HL-60 (cell line): ENCODE data around the gene TMEM163.

Experiments used
- POLR2AphosphoS5 ChIP-seq: IDR thresholded peaks from 2 replicates; pipeline ENCODE4 v1.6.1; 2012; ENCODE audit warnings: low read depth
- TF ChIP-seq, protein P1 (sequence below): IDR thresholded peaks from one replicate; pipeline ENCODE4 v1.5.1; 2011; ENCODE audit warnings: low read length, control low read depth, inconsistent platforms; ENCODE audit not compliant: insufficient read depth

DNA sequence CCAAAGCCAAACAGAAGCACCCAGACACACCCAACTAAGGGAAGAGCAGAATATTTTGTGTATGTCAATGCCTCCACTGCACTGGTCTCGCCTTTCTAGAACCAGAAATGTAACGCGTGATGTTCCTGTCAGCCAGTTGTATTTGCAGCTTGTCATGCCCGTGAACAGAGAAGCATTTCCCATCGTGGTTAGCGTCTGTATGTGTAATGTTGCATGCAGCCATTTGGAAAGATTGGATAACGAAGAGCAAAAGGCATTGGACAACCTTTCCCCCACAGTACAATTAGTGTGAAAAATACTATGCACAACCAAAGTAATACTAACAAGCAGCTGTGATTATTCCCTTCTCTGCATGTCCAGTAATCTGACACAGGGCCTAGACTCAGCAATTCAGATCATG lies 140.5 kb downstream of the TMEM163 start:
- TF ChIP-seq POLR2AphosphoS5 = no peak
- TF ChIP-seq, protein P1, sequence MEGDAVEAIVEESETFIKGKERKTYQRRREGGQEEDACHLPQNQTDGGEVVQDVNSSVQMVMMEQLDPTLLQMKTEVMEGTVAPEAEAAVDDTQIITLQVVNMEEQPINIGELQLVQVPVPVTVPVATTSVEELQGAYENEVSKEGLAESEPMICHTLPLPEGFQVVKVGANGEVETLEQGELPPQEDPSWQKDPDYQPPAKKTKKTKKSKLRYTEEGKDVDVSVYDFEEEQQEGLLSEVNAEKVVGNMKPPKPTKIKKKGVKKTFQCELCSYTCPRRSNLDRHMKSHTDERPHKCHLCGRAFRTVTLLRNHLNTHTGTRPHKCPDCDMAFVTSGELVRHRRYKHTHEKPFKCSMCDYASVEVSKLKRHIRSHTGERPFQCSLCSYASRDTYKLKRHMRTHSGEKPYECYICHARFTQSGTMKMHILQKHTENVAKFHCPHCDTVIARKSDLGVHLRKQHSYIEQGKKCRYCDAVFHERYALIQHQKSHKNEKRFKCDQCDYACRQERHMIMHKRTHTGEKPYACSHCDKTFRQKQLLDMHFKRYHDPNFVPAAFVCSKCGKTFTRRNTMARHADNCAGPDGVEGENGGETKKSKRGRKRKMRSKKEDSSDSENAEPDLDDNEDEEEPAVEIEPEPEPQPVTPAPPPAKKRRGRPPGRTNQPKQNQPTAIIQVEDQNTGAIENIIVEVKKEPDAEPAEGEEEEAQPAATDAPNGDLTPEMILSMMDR = no peak
